ENCODE data around the gene CSRNP3.

- TF ChIP-seq POLR2A (IDR thresholded peaks at IDR 0.05) (no peak), CTCF (IDR thresholded peaks at IDR 0.05) (no peak), POLR2AphosphoS5 (IDR thresholded peaks at IDR 0.05) (no peak)
These were observed 186.2 kb downstream of the CSRNP3 start for GRCh38 chr2:165655661-165656060.
